SHP77 (cell line): Measurements from ENCODE around the gene SPG7.

Source experiments
- DNase-seq, 2 experiments: peaks; one replicate each; lab custom pipeline; 2025; lab: John Stamatoyannopoulos, UW

SPG7 gene

DNA sequence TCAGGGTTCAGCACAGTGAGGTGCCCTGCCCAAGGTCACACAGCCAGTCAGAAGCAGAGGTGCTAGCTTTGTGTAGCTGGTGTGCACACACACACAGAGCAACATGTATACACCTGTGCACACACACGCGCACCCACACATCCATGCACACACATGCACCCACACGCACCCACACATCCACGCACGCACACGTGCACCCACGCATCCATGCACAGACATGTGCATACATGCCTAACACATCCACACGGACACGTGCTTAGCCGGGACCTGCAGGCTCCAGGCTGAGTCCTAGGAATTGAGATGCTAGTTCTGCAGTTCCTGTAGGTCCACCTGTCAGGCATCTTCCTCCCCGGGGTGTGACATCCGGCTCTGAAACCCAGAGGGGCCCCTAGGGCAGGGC, 92.2 kb downstream of the SPG7 start:
- no peak for DNase-seq

GRCh38 chr16:89600956-89601355, 92.8 kb downstream of the SPG7 start:
- DNase-seq: no peak

DNA sequence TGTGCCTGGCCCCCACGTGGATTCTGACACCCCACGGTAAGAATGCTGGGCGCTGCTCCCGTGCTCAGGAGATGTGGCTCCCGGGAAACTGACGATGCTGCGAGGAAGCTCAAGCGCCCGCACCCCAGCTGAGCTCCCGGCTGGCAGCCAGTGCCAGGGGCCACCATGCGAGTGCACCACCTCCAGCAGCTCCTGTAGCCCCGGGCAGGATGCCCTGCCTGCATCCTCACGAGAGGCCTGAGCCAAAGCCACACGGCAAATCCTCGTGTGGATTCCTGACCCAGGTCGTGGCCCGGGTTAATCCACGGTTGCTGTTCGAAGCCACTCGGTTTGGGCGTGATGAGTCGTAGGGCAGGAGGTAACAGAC, 93.7 kb downstream of the SPG7 start:
- no peak for DNase-seq

DNA sequence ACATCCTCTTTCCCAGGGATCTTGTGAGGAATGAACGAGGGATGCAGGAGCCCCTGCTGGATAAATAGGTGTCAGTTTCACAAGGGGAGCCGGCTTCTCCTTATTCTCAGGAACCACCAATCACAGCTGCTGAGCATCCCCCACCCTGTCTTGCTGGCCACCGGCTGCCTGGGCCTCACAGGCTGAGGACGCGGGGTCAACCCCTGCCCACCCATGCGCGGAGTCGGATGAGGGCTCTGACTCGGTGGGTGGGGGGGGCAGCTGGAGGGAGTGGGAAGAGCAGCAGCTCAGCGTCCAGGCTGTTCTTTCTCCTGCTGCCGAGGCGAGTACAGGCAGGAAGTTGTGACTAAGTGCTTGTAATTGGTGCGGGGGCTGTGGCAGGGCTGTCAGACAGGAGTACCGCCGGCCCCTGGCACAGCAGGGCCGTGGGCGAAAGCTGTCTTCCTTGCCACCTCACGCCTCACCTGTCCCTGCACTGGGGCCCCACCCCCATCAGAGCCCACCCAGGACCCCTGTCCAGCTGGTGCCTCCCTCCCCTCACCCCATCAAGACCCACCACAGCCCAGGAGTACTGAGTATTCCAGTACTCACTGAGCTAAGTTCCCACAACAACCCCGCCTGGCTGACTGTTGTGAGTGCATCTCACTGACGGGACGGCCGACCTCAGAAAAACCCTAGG, 94.2 kb downstream of the SPG7 start:
- DNase-seq: peak; percentile 18 to 38

GRCh38 chr16:89602952-89603590, 94.9 kb downstream of the SPG7 start:
- DNase-seq: no peak

- no peak for DNase-seq
These were observed 96.6 kb downstream of the SPG7 start for GRCh38 chr16:89604764-89605163.

DNA sequence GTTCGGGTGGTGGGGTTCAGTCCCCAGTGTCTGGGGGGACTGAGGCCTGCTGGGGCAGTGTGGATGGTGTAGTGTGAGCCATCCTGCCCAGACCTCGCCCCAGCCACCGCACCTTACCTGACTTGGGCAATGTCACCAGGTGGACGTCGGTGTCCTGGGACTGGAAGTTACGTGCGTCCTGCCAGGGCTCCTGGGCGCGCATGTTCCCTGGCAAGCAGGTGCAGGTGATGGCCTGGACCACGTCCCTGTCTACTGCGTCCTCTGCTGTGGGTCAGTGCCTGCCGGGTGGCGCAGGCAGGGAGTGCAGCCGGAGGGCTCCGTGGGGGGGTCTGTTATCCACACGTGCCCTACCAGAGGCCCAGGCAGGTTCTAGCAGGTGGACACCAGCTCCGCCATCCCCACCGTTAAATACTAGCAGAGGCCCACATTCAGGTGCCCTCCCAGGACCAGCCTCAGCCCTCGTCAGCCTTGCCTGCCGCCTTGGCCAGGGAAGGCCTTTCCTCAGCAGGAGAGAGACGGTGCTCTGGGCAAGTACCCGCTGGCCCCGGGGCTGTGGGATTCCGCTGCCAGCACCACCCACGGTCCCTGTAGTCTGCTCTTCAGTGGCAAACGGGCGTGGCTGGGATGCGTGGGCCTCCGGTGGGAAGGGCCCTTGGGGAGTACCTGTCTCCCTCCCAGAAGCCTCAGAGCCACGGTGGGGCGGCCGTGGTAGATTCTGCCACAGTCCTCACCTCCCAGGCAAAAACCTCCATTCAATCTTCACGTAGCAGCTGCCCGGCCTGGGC, 97.2 kb downstream of the SPG7 start:
- no peak for DNase-seq

GRCh38 chr16:89606006-89606405, 97.8 kb downstream of the SPG7 start:
- DNase-seq: peak; percentile 87 to 89
